DND-41 (cell line): ENCODE data around the gene KLF11.

Experiments
- EZH2 ChIP-seq: IDR thresholded peaks from 3 replicates; pipeline ENCODE4 v1.6.1; 2012; ENCODE audit warnings: borderline replicate concordance, low read depth, mild to moderate bottlenecking, moderate library complexity, low read length, inconsistent platforms; ENCODE audit not compliant: severe bottlenecking
- TF ChIP-seq, protein P1 (sequence below): IDR thresholded peaks from 2 replicates; pipeline ENCODE4 v1.5.1; 2012; ENCODE audit warnings: borderline replicate concordance, low read length, moderate library complexity, mild to moderate bottlenecking; ENCODE audit not compliant: poor library complexity, severe bottlenecking; ENCODE audit errors: extremely low read depth

DNA sequence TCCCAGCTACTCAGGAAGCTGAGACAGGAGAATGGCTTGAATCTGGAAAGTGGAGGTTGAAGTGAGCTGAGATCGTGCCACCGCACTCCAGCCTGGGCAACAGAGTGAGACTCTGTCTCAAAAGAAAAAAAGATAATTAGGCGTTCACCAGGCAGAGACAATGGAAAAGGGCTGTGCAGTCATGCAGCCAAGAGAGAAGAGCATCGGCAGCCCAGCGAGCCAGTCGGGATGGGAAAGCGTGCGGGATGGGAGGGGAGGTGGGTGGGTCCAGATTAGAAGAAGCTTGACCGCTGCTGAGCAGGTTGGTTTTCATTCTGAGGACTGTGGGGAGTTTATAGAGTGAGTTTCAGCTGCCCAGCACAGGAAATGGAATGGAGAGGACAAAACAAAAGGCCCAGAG lies 51.8 kb downstream of the KLF11 start:
- no peak for TF ChIP-seq EZH2
- TF ChIP-seq, protein P1, sequence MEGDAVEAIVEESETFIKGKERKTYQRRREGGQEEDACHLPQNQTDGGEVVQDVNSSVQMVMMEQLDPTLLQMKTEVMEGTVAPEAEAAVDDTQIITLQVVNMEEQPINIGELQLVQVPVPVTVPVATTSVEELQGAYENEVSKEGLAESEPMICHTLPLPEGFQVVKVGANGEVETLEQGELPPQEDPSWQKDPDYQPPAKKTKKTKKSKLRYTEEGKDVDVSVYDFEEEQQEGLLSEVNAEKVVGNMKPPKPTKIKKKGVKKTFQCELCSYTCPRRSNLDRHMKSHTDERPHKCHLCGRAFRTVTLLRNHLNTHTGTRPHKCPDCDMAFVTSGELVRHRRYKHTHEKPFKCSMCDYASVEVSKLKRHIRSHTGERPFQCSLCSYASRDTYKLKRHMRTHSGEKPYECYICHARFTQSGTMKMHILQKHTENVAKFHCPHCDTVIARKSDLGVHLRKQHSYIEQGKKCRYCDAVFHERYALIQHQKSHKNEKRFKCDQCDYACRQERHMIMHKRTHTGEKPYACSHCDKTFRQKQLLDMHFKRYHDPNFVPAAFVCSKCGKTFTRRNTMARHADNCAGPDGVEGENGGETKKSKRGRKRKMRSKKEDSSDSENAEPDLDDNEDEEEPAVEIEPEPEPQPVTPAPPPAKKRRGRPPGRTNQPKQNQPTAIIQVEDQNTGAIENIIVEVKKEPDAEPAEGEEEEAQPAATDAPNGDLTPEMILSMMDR: no peak
